ENCODE data around the gene PDE1C.

PDE1C gene

DNA sequence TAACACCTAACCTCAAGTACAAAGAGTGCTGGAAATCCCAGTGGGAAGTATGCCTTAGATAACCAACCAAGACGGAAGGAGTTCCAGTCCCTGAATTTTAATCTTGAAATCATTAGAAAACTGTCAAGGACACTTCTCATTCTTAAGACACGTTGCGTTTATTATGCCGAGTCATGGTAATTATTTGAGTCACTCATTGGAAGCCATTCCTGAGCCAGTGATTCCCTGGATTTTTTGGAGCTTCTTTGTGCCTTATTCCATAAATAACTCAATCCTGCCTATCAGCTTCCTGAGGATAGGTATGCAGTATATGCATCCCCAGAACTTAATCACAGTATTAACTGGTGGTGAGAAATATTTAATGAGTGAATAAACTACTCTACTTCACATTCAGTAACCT lies 305.7 kb downstream of the PDE1C start:
- Histone ChIP-seq H3K9me3 (ENCODE audit: insufficient read depth, low read depth, low read length) (no peaks in the 10 kb centered on the region), H3K4me2 (ENCODE audit: low read depth, low read length, poor library complexity, severe bottlenecking) (no peak overlapping the region), H3F3A (ENCODE audit: low read depth) (no peaks in the 10 kb centered on the region), H4K20me1 (ENCODE audit: insufficient read depth, low read length, poor library complexity, severe bottlenecking) (no peaks in the 10 kb centered on the region), H2AFZ (ENCODE audit: low read length) (no peak overlapping the region), H3K4me1 (ENCODE audit: insufficient read depth, low read length, poor library complexity, severe bottlenecking) (no peaks in the 10 kb centered on the region), H3K9ac (ENCODE audit: low read depth, low read length, poor library complexity, severe bottlenecking) (no peak overlapping the region), H3K36me3 (ENCODE audit: insufficient read depth, low read length) (no peaks in the 10 kb centered on the region), H3K4me3 (ENCODE audit: low read length, poor library complexity, severe bottlenecking) (no peak overlapping the region), H3K9me2 (replicated peaks; ENCODE audit: low read depth, low read length) (no peaks in the 10 kb centered on the region), H3K79me2 (ENCODE audit: insufficient read depth, low read length) (no peaks in the 10 kb centered on the region), H3K27me3 (ENCODE audit: insufficient read depth, low read length, poor library complexity, severe bottlenecking) (no peaks in the 10 kb centered on the region)
- TF ChIP-seq, protein P1, sequence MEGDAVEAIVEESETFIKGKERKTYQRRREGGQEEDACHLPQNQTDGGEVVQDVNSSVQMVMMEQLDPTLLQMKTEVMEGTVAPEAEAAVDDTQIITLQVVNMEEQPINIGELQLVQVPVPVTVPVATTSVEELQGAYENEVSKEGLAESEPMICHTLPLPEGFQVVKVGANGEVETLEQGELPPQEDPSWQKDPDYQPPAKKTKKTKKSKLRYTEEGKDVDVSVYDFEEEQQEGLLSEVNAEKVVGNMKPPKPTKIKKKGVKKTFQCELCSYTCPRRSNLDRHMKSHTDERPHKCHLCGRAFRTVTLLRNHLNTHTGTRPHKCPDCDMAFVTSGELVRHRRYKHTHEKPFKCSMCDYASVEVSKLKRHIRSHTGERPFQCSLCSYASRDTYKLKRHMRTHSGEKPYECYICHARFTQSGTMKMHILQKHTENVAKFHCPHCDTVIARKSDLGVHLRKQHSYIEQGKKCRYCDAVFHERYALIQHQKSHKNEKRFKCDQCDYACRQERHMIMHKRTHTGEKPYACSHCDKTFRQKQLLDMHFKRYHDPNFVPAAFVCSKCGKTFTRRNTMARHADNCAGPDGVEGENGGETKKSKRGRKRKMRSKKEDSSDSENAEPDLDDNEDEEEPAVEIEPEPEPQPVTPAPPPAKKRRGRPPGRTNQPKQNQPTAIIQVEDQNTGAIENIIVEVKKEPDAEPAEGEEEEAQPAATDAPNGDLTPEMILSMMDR (conservative IDR thresholded peaks at IDR 0.05; ENCODE audit: low read length), result no peak
- TF ChIP-seq EZH2phosphoT487 (IDR thresholded peaks at IDR 0.05; ENCODE audit: borderline replicate concordance), result no peak

- TF ChIP-seq, protein P1 (conservative IDR thresholded peaks at IDR 0.05; ENCODE audit: low read length), result peak; percentile 52; the same call in 1 of the 2 replicates
- TF ChIP-seq EZH2phosphoT487 (IDR thresholded peaks at IDR 0.05; ENCODE audit: borderline replicate concordance), result no peak
- Histone ChIP-seq H3K27me3 (ENCODE audit: insufficient read depth, low read length, poor library complexity, severe bottlenecking) (no peaks in the 10 kb centered on the region), H3K9ac (ENCODE audit: low read depth, low read length, poor library complexity, severe bottlenecking) (no peak overlapping the region), H3K36me3 (ENCODE audit: insufficient read depth, low read length) (no peaks in the 10 kb centered on the region), H3K9me2 (replicated peaks; ENCODE audit: low read depth, low read length) (no peaks in the 10 kb centered on the region), H2AFZ (ENCODE audit: low read length) (no peak overlapping the region), H3F3A (ENCODE audit: low read depth) (no peaks in the 10 kb centered on the region), H3K79me2 (ENCODE audit: insufficient read depth, low read length) (no peaks in the 10 kb centered on the region), H3K4me2 (ENCODE audit: low read depth, low read length, poor library complexity, severe bottlenecking) (no peak overlapping the region), H3K9me3 (ENCODE audit: insufficient read depth, low read depth, low read length) (no peaks in the 10 kb centered on the region), H3K4me1 (ENCODE audit: insufficient read depth, low read length, poor library complexity, severe bottlenecking) (no peaks in the 10 kb centered on the region), H3K4me3 (ENCODE audit: low read length, poor library complexity, severe bottlenecking) (no peak overlapping the region), H4K20me1 (ENCODE audit: insufficient read depth, low read length, poor library complexity, severe bottlenecking) (no peaks in the 10 kb centered on the region)
Observed at GRCh38 chr7:31763548-31763947, 306.7 kb downstream of the PDE1C start.

DNA sequence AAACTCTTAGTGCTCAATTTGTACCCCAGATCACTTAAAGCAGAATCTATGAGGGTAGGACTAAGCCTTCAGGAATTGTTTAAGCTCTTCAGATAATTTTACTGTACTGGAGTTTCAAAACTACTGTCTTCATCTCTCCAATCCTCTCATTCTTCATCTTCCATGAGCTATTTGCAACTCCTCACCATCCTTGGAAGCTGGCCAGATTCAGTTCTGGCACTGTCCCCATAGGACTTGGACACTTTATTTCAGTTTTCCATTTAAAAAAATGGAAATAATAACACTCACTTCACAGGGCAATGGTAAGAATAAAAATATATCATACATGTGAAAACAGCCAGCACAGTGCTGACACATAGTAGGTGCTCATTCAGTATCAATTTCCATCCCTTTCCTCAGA lies 308.6 kb downstream of the PDE1C start:
- no peaks in the 10 kb centered on the region for H3K27me3 ChIP-seq (ENCODE audit: insufficient read depth, low read length, poor library complexity, severe bottlenecking)
- H3K4me2 ChIP-seq (ENCODE audit: low read depth, low read length, poor library complexity, severe bottlenecking), result no peak overlapping the region
- H3K9me3 ChIP-seq (ENCODE audit: insufficient read depth, low read depth, low read length), result no peaks in the 10 kb centered on the region; the same call in 1 of the 2 replicates
- no peaks in the 10 kb centered on the region for H3K4me1 ChIP-seq (ENCODE audit: insufficient read depth, low read length, poor library complexity, severe bottlenecking)
- no peak overlapping the region for H2AFZ ChIP-seq (ENCODE audit: low read length)
- H3K36me3 ChIP-seq (ENCODE audit: insufficient read depth, low read length), result no peaks in the 10 kb centered on the region
- H3K9me2 ChIP-seq (replicated peaks; ENCODE audit: low read depth, low read length), result no peaks in the 10 kb centered on the region
- H3K79me2 ChIP-seq (ENCODE audit: insufficient read depth, low read length), result no peaks in the 10 kb centered on the region
- no peaks in the 10 kb centered on the region for H3F3A ChIP-seq (ENCODE audit: low read depth)
- no peak overlapping the region for H3K4me3 ChIP-seq (ENCODE audit: low read length, poor library complexity, severe bottlenecking)
- H4K20me1 ChIP-seq (ENCODE audit: insufficient read depth, low read length, poor library complexity, severe bottlenecking), result no peaks in the 10 kb centered on the region
- H3K9ac ChIP-seq (ENCODE audit: low read depth, low read length, poor library complexity, severe bottlenecking), result no peak overlapping the region
- TF ChIP-seq EZH2phosphoT487 (IDR thresholded peaks at IDR 0.05; ENCODE audit: borderline replicate concordance), result no peak
- TF ChIP-seq, protein P1 (conservative IDR thresholded peaks at IDR 0.05; ENCODE audit: low read length), result no peak
